Measurements from ENCODE around the gene NUMB. TPM values are rescaled to one million over a fixed set of nuclear protein-coding genes. Genes with fewer than 3 reads are reported as not detected.
A peak's percentile ranks its signal among the peaks of the same experiment; 100 is the strongest.

NUMB gene
- total RNA-seq, 4 donors from 2014 or later, result 27.7 to 52.8 (median 34.2) TPM

DNA sequence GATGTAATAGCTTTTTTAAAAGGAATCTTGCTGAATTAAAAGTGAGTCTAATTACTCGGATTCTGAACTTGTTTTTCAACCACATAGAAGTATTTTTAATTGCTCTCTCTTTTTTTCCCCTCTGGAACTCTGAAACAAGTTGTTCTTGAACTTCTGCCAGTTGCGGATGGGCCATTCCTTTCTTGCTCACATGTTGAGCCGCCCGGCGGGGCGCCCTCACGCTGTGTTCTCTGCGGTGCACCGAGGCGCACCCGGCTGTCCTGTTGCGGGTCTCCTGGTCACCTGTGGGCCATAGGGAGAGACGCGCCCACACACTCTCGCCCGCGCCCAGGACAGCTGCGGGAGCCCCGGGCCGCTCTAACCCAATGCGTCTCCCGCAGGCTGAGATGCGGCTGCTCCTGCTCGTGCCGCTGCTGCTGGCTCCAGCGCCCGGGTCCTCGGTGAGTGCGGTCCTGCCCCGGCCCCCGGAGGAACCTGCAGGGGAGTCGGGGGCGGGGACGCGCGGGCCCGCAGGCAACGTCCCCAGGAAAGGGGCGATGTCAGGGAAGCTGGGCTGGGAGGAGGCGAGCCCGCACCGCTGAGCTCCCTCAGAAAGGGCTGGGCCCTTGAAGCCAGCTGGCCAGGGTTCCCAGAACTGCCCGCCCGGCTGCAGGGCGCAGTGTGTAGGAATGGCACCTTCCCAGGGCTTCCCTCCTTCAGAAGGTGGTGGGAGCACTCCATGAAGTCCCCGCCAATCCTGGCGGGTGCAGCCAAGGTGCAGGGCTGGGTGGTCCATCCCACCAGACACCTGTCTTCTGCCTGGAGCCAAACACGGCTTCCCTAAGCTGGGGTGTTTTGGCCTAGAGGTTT, 218.7 kb downstream of the NUMB start:
- Histone ChIP-seq H3K4me3 (peak overlapping the region; percentile 26 to 75 (median 55)), H3K36me3 (no peaks in the 10 kb centered on the region), H3K27me3 (peaks cover 0 to 66% (median 0%) of the 10 kb centered on the region in 4 donors), H3K9me3 (no peaks in the 10 kb centered on the region), H3K27ac (peak overlapping the region in 3 of 4 donors; percentile 36 to 80 (median 36)), H3K4me1 (peaks cover 50 to 68% (median 53%) of the 10 kb centered on the region in 3 donors)
- TF ChIP-seq, protein P1, sequence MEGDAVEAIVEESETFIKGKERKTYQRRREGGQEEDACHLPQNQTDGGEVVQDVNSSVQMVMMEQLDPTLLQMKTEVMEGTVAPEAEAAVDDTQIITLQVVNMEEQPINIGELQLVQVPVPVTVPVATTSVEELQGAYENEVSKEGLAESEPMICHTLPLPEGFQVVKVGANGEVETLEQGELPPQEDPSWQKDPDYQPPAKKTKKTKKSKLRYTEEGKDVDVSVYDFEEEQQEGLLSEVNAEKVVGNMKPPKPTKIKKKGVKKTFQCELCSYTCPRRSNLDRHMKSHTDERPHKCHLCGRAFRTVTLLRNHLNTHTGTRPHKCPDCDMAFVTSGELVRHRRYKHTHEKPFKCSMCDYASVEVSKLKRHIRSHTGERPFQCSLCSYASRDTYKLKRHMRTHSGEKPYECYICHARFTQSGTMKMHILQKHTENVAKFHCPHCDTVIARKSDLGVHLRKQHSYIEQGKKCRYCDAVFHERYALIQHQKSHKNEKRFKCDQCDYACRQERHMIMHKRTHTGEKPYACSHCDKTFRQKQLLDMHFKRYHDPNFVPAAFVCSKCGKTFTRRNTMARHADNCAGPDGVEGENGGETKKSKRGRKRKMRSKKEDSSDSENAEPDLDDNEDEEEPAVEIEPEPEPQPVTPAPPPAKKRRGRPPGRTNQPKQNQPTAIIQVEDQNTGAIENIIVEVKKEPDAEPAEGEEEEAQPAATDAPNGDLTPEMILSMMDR (IDR thresholded peaks at IDR 0.05), result no peak
- no peak for TF ChIP-seq POLR2A (IDR thresholded peaks at IDR 0.05)
- WGBS, 2 donors, result 13 to 16% methylated on average over 7 to 10 of the region's 48 CpGs
- DNase-seq, result no peak
- intact Hi-C loops (cut with DNase I), result no loop called here

DNA sequence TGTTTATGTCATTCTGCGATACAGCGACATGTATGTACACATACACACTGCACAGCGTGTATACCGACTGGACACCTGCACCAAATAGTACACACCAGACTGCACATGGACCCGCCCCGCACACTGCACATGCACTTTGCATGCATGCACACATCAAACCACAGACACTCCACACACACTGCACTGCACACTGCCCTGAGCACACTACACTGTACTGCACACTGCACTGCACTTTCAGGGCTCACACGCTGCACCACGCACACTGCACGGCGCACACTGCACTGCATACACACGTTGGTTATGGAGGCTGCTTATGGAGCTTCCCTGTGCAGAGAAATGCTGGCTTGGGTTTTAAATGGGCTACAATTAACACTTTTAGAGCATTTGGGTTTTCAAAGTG, 219.4 kb downstream of the NUMB start:
- no peaks in the 10 kb centered on the region for H3K9me3 ChIP-seq
- TF ChIP-seq, protein P1 (IDR thresholded peaks at IDR 0.05), result no peak
- no peak for TF ChIP-seq POLR2A (IDR thresholded peaks at IDR 0.05)
- peaks cover 50 to 66% (median 53%) of the 10 kb centered on the region in 3 donors for H3K4me1 ChIP-seq
- no peak for DNase-seq
- H3K36me3 ChIP-seq, result no peaks in the 10 kb centered on the region
- H3K27ac ChIP-seq, result peak overlapping the region in 3 of 4 donors; percentile 36 to 80 (median 37)
- WGBS, 2 donors, result 48 to 52% methylated on average over 11 of the region's 11 CpGs
- intact Hi-C loops (cut with DNase I), result no loop called here
- H3K27me3 ChIP-seq, result peaks cover 0 to 73% (median 0%) of the 10 kb centered on the region in 4 donors
- peak overlapping the region in 3 of 4 donors; percentile 43 to 75 (median 67) for H3K4me3 ChIP-seq

DNA sequence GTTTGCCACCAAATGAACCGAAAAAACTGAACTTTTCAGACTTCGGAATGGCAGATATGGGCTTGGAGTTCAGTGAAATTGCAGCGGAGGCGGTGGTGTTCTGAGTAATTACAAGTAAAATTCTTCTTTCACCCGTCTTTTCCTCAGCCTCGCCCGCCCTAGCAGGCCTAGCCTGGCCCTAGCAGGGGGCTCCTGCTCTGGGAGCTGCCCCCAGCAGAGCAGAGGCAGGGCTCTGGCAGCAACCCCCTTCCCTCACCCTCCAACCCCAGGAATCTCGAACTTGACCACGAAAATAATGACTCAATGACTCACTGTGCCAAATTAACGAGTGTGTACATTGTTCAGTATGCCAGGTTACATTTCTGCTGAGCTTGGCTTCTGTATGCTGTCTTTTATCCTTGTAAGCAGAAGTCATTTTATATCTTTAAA, 219.9 kb downstream of the NUMB start:
- DNase-seq, result no peak
- 7 to 11% methylated on average over 7 to 10 of the region's 10 CpGs for WGBS, 2 donors
- H3K36me3 ChIP-seq, result no peaks in the 10 kb centered on the region
- H3K4me1 ChIP-seq, result peaks cover 50 to 66% (median 53%) of the 10 kb centered on the region in 3 donors
- H3K9me3 ChIP-seq, result no peaks in the 10 kb centered on the region
- H3K27ac ChIP-seq, result peak overlapping the region; percentile 29 to 80 (median 54)
- H3K4me3 ChIP-seq, result peak overlapping the region; percentile 49 to 75 (median 58)
- no peak for TF ChIP-seq POLR2A (IDR thresholded peaks at IDR 0.05)
- TF ChIP-seq, protein P1 (IDR thresholded peaks at IDR 0.05), result no peak
- peaks cover 0 to 76% (median 0%) of the 10 kb centered on the region in 4 donors for H3K27me3 ChIP-seq
- intact Hi-C loops (cut with DNase I), result no loop called here

DNA sequence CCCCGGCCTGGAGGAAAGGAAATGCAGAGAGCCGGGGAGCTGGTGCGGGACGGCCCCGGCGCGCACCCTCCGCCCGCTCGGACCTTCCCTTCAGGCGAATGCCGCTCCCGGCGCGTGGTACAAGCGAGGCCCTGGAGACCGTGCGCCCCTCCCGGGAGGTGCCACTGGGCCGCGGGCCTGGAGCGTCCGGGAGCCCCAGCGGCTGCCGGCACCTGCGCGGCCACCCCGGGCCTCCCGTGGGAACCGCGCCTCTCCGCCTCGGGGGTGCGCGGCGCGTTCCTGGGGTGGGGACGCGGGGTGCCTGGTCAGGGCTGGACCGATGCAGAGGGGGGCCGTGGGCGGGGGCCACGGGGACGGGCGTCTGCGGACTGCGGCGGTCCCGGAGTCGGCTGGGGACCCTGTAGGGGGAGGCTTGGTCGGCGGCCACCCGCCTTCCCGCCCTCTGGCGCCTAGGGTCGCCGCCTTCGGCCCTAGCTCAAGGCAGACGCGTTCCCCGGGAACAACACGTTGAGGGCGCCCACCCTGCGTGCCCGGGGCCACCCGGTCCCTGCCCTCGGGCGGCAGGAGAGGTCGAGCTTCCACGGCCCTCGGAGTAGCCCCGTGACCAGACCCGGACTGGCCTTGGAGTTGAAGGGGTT, 220.4 kb downstream of the NUMB start:
- H3K36me3 ChIP-seq, result no peaks in the 10 kb centered on the region
- peak overlapping the region; percentile 49 to 75 (median 58) for H3K4me3 ChIP-seq
- DNase-seq, result no peak
- no CpG with 5 or more reads among the region's 73 CpGs for WGBS, 2 donors
- peaks cover 0 to 76% (median 0%) of the 10 kb centered on the region in 4 donors for H3K27me3 ChIP-seq
- TF ChIP-seq POLR2A (IDR thresholded peaks at IDR 0.05), result no peak
- TF ChIP-seq, protein P1 (IDR thresholded peaks at IDR 0.05), result no peak
- H3K9me3 ChIP-seq, result no peaks in the 10 kb centered on the region
- peak overlapping the region; percentile 29 to 80 (median 54) for H3K27ac ChIP-seq
- intact Hi-C loops (cut with DNase I), result no loop called here
- peaks cover 49 to 61% (median 52%) of the 10 kb centered on the region in 3 donors for H3K4me1 ChIP-seq
